GM12878 (cell line): Measurements from ENCODE around the gene FAM83G.

Source experiments
- CTCF ChIP-seq, 3 experiments: IDR thresholded peaks in 2 of 3; conservative IDR thresholded peaks in 1 of 3; 2 replicates each; pipeline ENCODE4 v1.5.1; 2011; ENCODE audit warnings: low read depth in 3 of 3, low read length in 3 of 3, mild to moderate bottlenecking in 3 of 3, control low read depth in 2 of 3, moderate library complexity in 2 of 3, inconsistent platforms in 1 of 3, mixed read lengths in 1 of 3; ENCODE audit not compliant: control insufficient read depth in 2 of 3, insufficient read depth in 1 of 3; ENCODE audit errors: extremely low read depth in 1 of 3
- EGR1 ChIP-seq, 2 experiments: IDR thresholded peaks; 1 replicate in 1 of 2; 2 replicates in 1 of 2; pipeline ENCODE4 v1.6.1; 2011 to 2012; ENCODE audit warnings: low read depth in 2 of 2, low read length in 2 of 2, borderline replicate concordance in 1 of 2, mild to moderate bottlenecking in 1 of 2, moderate library complexity in 1 of 2
- GABPA ChIP-seq: IDR thresholded peaks from 2 replicates; pipeline ENCODE4 v1.6.1; 2014; ENCODE audit warnings: antibody characterized with exemption, low read depth, mild to moderate bottlenecking, inconsistent platforms
- JUND ChIP-seq: IDR thresholded peaks from 2 replicates; pipeline ENCODE4 v1.6.1; 2012; ENCODE audit warnings: low read depth, mild to moderate bottlenecking, low read length, improper control_type of control experiment, moderate library complexity
- NR2F1 ChIP-seq: fragments of 450-650 bp; conservative IDR thresholded peaks from 2 replicates; pipeline ENCODE4 v1.6.1; 2017; ENCODE audit warnings: mild to moderate bottlenecking
- POLR2A ChIP-seq: IDR thresholded peaks from 2 replicates; pipeline ENCODE4 v1.6.1; 2011; ENCODE audit warnings: low read depth, mild to moderate bottlenecking, low read length
- RAD21 ChIP-seq: IDR thresholded peaks from 2 replicates; pipeline ENCODE4 v1.6.1; 2011; ENCODE audit warnings: mild to moderate bottlenecking, low read depth, low read length, moderate library complexity; ENCODE audit not compliant: insufficient read depth
- ZBTB33 ChIP-seq: fragments of 450-650 bp; IDR thresholded peaks from 2 replicates; pipeline ENCODE4 v1.6.1; 2017; ENCODE audit warnings: mild to moderate bottlenecking

DNA sequence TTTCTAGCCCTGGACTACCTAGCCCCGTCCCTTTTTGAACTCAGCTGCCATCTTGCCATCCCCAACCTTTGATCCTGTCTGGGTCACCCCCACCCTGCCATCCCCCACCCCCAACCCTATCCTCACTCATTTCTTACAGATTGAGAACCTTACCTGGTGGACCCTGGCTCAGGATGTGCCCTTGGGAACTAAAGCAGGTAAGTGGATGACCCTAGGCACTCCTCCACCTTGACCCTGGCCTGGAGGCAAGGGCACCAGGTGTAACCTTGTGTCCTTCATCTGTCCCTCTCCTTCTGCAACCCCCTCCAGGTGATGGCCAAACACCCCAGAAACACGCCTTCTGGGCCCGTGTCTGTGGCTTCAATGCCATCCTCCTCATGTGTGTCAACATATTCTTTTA lies 15.5 kb upstream of the FAM83G start:
- TF ChIP-seq NR2F1 (no peak), GABPA (no peak), POLR2A (no peak), RAD21 (no peak), CTCF (IDR thresholded peaks at IDR 0.05 in 2 of 3, conservative IDR thresholded peaks at IDR 0.05 in 1 of 3; ENCODE audit: control insufficient read depth in 2 of 3, extremely low read depth in 1 of 3, insufficient read depth in 1 of 3, low read depth in 3 of 3, low read length in 3 of 3) (no peak), EGR1 (IDR thresholded peaks at IDR 0.05; ENCODE audit: borderline replicate concordance in 1 of 2, low read depth in 2 of 2, low read length in 2 of 2) (no peak), ZBTB33 (no peak), JUND (no peak)
